Transverse colon (tissue), 4 donors: ENCODE results near the gene G6PC2. TPM values are rescaled to one million over a fixed set of nuclear protein-coding genes. Genes with fewer than 3 reads are reported as not detected.

Source experiments
- DNase-seq: peaks from one replicate; pipeline ENCODE4 v3.0.0-alpha.2; 2019
- H3K27ac ChIP-seq, 4 donors: fragments of 200-600 bp; sonication (generic); 2 replicates each; pipeline ENCODE4 v1.5.1; 2016 to 2018; ENCODE audit warnings: inconsistent platforms in 4 of 4
- H3K27me3 ChIP-seq: fragments of 200-600 bp; sonication (generic); 2 replicates; pipeline ENCODE4 v1.5.1; 2017; ENCODE audit warnings: inconsistent platforms
- H3K36me3 ChIP-seq, 4 donors: fragments of 200-600 bp; sonication (generic); 2 replicates each; pipeline ENCODE4 v1.5.1; 2017 to 2019; ENCODE audit warnings: inconsistent platforms in 4 of 4
- H3K4me1 ChIP-seq, 4 donors: fragments of 200-600 bp; sonication (generic); 2 replicates each; pipeline ENCODE4 v1.5.1; 2017 to 2020; ENCODE audit warnings: inconsistent platforms in 4 of 4
- H3K4me3 ChIP-seq, 4 donors: fragments of 200-600 bp; sonication (generic); 1 replicate in 1 of 4; 2 replicates in 3 of 4; pipeline versions ENCODE4 v1.5.1 to v1.6.1; 2017 to 2019; ENCODE audit warnings: inconsistent platforms in 4 of 4
- H3K9me3 ChIP-seq, 2 donors: fragments of 200-600 bp; sonication (generic); 2 replicates each; pipeline ENCODE4 v1.5.1; 2017 to 2019; ENCODE audit warnings: inconsistent platforms in 2 of 2
- EP300 ChIP-seq: sonication (generic); formaldehyde crosslinking; IDR thresholded peaks from one replicate; pipeline ENCODE4 v1.6.1; 2017; ENCODE audit warnings: antibody characterized with exemption, low read depth
- POLR2A ChIP-seq: fragments of 450-650 bp; IDR thresholded peaks from one replicate; pipeline ENCODE4 v1.6.1; 2016; ENCODE audit warnings: antibody characterized with exemption, mild to moderate bottlenecking, moderate library complexity
- POLR2AphosphoS5 ChIP-seq, 3 donors: sonication (generic); formaldehyde crosslinking; IDR thresholded peaks; one replicate each; pipeline ENCODE4 v1.6.1; 2016; ENCODE audit warnings: antibody characterized with exemption in 3 of 3
- WGBS, 2 donors: methylation state at CpG; one replicate each; pipeline ENCODE4 v1.1.5; 2018; ENCODE audit warnings: low coverage in 1 of 2; 5-methylcytosine and 5-hydroxymethylcytosine counted together
- in situ Hi-C, 4 donors: fragments of 200-750 bp; cut with MboI; loops; one replicate each; pipeline versions ENCODE4 v1.15.0 to v1.15.1; 2017; ENCODE audit warnings: low sequenced_read_pairs in 3 of 4, low pct_ligation_motif_present in 1 of 4, low pct_unique_long_range_greater_than_20kb in 1 of 4
- intact Hi-C: fragments of 100-400 bp; cut with DNase I; formaldehyde crosslinking; loops from one replicate; pipeline ENCODE4 v1.15.1; 2023; ENCODE audit warnings: low total_unique reads
- total RNA-seq, 4 donors: library from RNA; depleted of rRNA; stranded (reverse); fragments of >200 nt; gene quantifications; one replicate each; pipeline ENCODE4 v1.1.0, GENCODE V29; 2016
- TF ChIP-seq, protein P1 (sequence below), 5 experiments: fragments of 200-600 bp in 3 of 5; fragments of 450-650 bp in 2 of 5; sonication (generic) in 3 of 5; IDR thresholded peaks; 1 replicate in 2 of 5; 2 replicates in 3 of 5; pipeline ENCODE4 v1.5.1; 2016 to 2017; ENCODE audit warnings: antibody characterized with exemption in 5 of 5, inconsistent platforms in 3 of 5, mild to moderate bottlenecking in 2 of 5, moderate library complexity in 1 of 5

Gene G6PC2
- total RNA-seq, 4 donors from 2014 or later = 0.55 to 0.79 TPM; not detected in 2

DNA sequence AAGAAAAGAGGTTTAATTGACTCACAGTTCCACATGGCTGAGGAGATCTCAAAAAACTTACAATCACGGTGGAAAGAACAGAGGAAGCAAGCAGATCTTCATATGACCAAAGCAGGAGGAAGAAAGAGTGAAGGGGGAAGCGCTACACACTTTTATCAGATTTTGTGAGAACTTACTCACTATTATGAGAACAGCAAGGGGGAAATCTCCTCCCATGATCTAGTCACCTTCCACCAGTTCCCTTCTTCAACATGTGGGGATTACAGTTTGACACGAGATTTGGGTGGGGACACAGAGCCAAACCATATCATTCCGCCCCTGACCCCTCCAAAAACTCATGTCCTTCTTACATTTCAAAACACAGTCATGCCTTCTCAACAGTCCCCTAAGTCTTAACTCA is 54.2 kb downstream of the G6PC2 start:
- WGBS, 2 donors = 93 to 100% methylated on average over 1 to 4 of the region's 4 CpGs
- H3K4me1 ChIP-seq = no peaks in the 10 kb centered on the region

DNA sequence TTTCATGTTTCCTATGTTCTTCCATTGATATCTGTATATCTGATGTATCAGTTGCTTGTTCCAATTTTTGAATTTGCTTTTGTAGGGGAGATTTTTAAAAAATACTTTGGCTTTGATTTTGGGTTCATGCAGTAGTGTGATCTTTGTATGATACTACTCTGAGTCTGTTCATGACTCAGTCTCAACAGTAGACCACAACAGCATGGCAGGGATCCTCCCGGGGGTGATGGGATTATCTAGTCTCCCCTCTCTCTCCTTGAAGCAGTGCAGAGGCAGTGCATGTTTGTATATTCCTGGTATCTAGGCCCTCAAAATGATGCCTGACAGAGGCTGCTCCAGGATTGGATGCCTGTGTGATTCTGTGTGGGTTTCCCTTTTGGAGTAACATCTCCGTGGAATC is 55.3 kb downstream of the G6PC2 start:
- intact Hi-C loops = no loop called here
- H3K27ac ChIP-seq = no peak overlapping the region
- H3K27me3 ChIP-seq = no peaks in the 10 kb centered on the region
- peaks cover 0 to 11% of the 10 kb centered on the region in 2 donors for H3K9me3 ChIP-seq
- H3K36me3 ChIP-seq = no peaks in the 10 kb centered on the region
- H3K4me1 ChIP-seq = no peaks in the 10 kb centered on the region
- no peak overlapping the region for H3K4me3 ChIP-seq
- in situ Hi-C loops = loop anchor here in 3 of 4 donors (5.0 to 25.0 kb wide), 3 partner anchors 176 to 506 kb away; no protein-coding TSS in a partner anchor
- no peak for DNase-seq
- WGBS, 2 donors = 88% methylated on average over 2 of the region's 2 CpGs; no CpG with 5 or more reads in 1 of the 2 donors
- no peak for TF ChIP-seq POLR2AphosphoS5 (IDR thresholded peaks at IDR 0.05)
- TF ChIP-seq, protein P1, sequence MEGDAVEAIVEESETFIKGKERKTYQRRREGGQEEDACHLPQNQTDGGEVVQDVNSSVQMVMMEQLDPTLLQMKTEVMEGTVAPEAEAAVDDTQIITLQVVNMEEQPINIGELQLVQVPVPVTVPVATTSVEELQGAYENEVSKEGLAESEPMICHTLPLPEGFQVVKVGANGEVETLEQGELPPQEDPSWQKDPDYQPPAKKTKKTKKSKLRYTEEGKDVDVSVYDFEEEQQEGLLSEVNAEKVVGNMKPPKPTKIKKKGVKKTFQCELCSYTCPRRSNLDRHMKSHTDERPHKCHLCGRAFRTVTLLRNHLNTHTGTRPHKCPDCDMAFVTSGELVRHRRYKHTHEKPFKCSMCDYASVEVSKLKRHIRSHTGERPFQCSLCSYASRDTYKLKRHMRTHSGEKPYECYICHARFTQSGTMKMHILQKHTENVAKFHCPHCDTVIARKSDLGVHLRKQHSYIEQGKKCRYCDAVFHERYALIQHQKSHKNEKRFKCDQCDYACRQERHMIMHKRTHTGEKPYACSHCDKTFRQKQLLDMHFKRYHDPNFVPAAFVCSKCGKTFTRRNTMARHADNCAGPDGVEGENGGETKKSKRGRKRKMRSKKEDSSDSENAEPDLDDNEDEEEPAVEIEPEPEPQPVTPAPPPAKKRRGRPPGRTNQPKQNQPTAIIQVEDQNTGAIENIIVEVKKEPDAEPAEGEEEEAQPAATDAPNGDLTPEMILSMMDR (IDR thresholded peaks at IDR 0.05) = no peak
- TF ChIP-seq EP300 = no peak
- TF ChIP-seq POLR2A = no peak

More for the DNA sequence above, 54.2 kb downstream of the G6PC2 start:
- in situ Hi-C loops = loop anchor here in 3 of 4 donors (5.0 to 25.0 kb wide), 3 partner anchors 177 to 507 kb away; no protein-coding TSS in a partner anchor
- H3K27me3 ChIP-seq = no peaks in the 10 kb centered on the region
- DNase-seq = no peak
- H3K4me3 ChIP-seq = no peak overlapping the region
- no peaks in the 10 kb centered on the region for H3K36me3 ChIP-seq
- TF ChIP-seq, protein P1 (IDR thresholded peaks at IDR 0.05) = no peak
- TF ChIP-seq POLR2AphosphoS5 (IDR thresholded peaks at IDR 0.05) = no peak
- no peak for TF ChIP-seq POLR2A
- no peak for TF ChIP-seq EP300
- H3K9me3 ChIP-seq = peaks cover 0 to 11% of the 10 kb centered on the region in 2 donors
- no peak overlapping the region for H3K27ac ChIP-seq
- intact Hi-C loops = no loop called here

Other genes starting within 250 kb of the G6PC2 start
- 10 to 100 TPM; 40.0 to 91.6 (median 47.9) TPM for gene NOSTRIN, start 98.7 kb upstream of the G6PC2 start, total RNA-seq
- 10 to 100 TPM in 1 of 4 donors, 1 to 10 TPM in 1, not detected in 2; 2.5 to 10.5 TPM for gene SPC25, start 10.9 kb upstream of the G6PC2 start, total RNA-seq
- gene ABCB11, start 130.0 kb downstream of the G6PC2 start, total RNA-seq = 10 to 100 TPM in 3 of 4 donors, 1 to 10 TPM in 1; 4.8 to 41.8 (median 14.8) TPM
- 100 to 1,000 TPM in 3 of 4 donors, 10 to 100 TPM in 1; 20.9 to 257 (median 153) TPM for gene DHRS9, start 168.3 kb downstream of the G6PC2 start, total RNA-seq